Measurements from ENCODE around the gene TANC1.

The TANC1 gene

DNA sequence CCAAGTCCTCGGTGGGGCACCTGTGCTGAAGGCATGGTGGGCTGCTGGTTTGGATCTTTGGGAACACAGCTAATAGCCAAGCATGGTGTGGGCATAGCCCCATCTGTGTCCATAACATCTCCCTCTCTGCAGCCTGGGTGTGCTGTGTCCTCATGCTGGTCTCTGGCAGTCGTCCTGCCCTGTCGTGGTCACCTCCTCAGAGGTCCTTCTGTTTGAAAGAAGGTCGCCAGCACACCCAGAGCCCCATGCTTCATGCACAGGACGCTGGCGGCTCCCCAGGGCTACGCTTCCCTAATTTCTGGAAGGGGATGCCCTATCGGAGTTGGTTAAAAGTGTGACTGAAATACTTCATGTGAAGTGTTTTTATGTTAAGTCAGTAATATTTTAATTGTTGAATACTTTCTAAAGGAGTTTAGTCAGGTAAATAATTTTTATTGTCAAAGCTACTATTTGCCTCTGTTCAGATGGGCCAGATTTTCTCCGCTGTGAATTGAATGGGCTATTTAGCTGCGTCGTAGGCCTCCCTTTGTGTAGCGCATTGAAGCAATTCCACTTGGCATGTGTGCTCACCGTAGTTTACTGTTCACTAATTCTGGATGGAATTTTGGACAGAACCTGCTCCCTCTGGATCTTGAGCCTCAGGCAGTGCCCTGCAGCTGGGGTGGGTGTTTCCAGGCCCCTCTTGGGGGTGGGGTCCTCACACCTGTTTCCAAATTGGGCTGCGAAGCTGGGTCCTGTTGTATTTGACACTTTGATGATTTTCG is 236.1 kb downstream of the TANC1 start:
- peaks cover 24 to 25% of the 10 kb centered on the region in 2 donors for H3K4me1 ChIP-seq (ENCODE audit: control insufficient read depth in 2 of 2, insufficient read depth in 1 of 2, low read depth in 1 of 2, low read length in 2 of 2)
- DNase-seq (ENCODE audit: low spot score) = no peak
- no peak overlapping the region for H3K23ac ChIP-seq (ENCODE audit: low read depth, low read length, poor library complexity)
- H3K4ac ChIP-seq (ENCODE audit: low read length) = no peak overlapping the region
- no peak overlapping the region for H2BK12ac ChIP-seq (ENCODE audit: low read length)
- H2AK5ac ChIP-seq (ENCODE audit: low read depth, low read length) = peak overlapping the region; percentile 60
- H4K91ac ChIP-seq (ENCODE audit: low read depth, low read length, poor library complexity) = no peak overlapping the region
- no peak overlapping the region for H3K9ac ChIP-seq (ENCODE audit: low read depth, low read length, poor library complexity)
- H4K8ac ChIP-seq (ENCODE audit: low read depth, low read length) = no peak overlapping the region
- H3K27me3 ChIP-seq (ENCODE audit: control insufficient read depth in 3 of 3, insufficient read depth in 3 of 3, low read depth in 1 of 3, low read length in 3 of 3) = no peaks in the 10 kb centered on the region
- H3K27ac ChIP-seq (replicated peaks; ENCODE audit: low read length) = peak overlapping the region; percentile 15
- H3K4me2 ChIP-seq (ENCODE audit: insufficient read depth, low read length, poor library complexity, severe bottlenecking) = no peak overlapping the region
- peaks cover 0 to 52% of the 10 kb centered on the region in 2 donors for H3K36me3 ChIP-seq (replicated peaks in 1 of 2; ENCODE audit: control insufficient read depth in 2 of 2, insufficient read depth in 2 of 2, low read length in 2 of 2)
- no peaks in the 10 kb centered on the region for H3K79me1 ChIP-seq (ENCODE audit: low read depth, low read length)
- H2BK15ac ChIP-seq (ENCODE audit: low read length) = no peak overlapping the region
- no peak overlapping the region for H2BK120ac ChIP-seq (ENCODE audit: low read depth, low read length)
- no peak overlapping the region for H3K14ac ChIP-seq (ENCODE audit: low read length)
- no CpG with 5 or more reads among the region's 15 CpGs for WGBS, 2 donors (ENCODE audit: extremely low coverage in 2 of 2, insufficient read length in 2 of 2, insufficient replicate concordance in 1 of 2)
- no peak overlapping the region for H3K4me3 ChIP-seq (ENCODE audit: low read length in 2 of 2)
- no peak overlapping the region for H2AFZ ChIP-seq (ENCODE audit: low read length)
- H3K9me3 ChIP-seq (replicated peaks in 1 of 2; ENCODE audit: control insufficient read depth in 2 of 2, insufficient read depth in 1 of 2, low read depth in 1 of 2, low read length in 2 of 2) = peaks cover 2 to 9% of the 10 kb centered on the region in 2 donors
- H2BK5ac ChIP-seq (ENCODE audit: low read length) = no peak overlapping the region
- H3K18ac ChIP-seq (ENCODE audit: low read length) = peak overlapping the region; percentile 2

GRCh38 chr2:159206736-159207380 is 238.4 kb downstream of the TANC1 start:
- no CpG with 5 or more reads among the region's 6 CpGs for WGBS, 2 donors (ENCODE audit: extremely low coverage in 2 of 2, insufficient read length in 2 of 2, insufficient replicate concordance in 1 of 2)
- Histone ChIP-seq H3K79me1 (ENCODE audit: low read depth, low read length) (no peaks in the 10 kb centered on the region), H4K91ac (ENCODE audit: low read depth, low read length, poor library complexity) (no peak overlapping the region), H3K4me3 (ENCODE audit: low read length in 2 of 2) (no peak overlapping the region), H3K9me3 (replicated peaks in 1 of 2; ENCODE audit: control insufficient read depth in 2 of 2, insufficient read depth in 1 of 2, low read depth in 1 of 2, low read length in 2 of 2) (peaks cover 2 to 9% of the 10 kb centered on the region in 2 donors), H2BK5ac (ENCODE audit: low read length) (no peak overlapping the region), H3K36me3 (replicated peaks in 1 of 2; ENCODE audit: control insufficient read depth in 2 of 2, insufficient read depth in 2 of 2, low read length in 2 of 2) (peaks cover 0 to 39% of the 10 kb centered on the region in 2 donors), H3K4me1 (ENCODE audit: control insufficient read depth in 2 of 2, insufficient read depth in 1 of 2, low read depth in 1 of 2, low read length in 2 of 2) (peaks cover 27 to 28% of the 10 kb centered on the region in 2 donors), H4K8ac (ENCODE audit: low read depth, low read length) (no peak overlapping the region), H3K18ac (ENCODE audit: low read length) (no peak overlapping the region), H2AFZ (ENCODE audit: low read length) (no peak overlapping the region), H2BK12ac (ENCODE audit: low read length) (no peak overlapping the region), H2AK5ac (ENCODE audit: low read depth, low read length) (no peak overlapping the region), H3K9ac (ENCODE audit: low read depth, low read length, poor library complexity) (no peak overlapping the region), H3K4ac (ENCODE audit: low read length) (no peak overlapping the region), H3K23ac (ENCODE audit: low read depth, low read length, poor library complexity) (no peak overlapping the region), H3K4me2 (ENCODE audit: insufficient read depth, low read length, poor library complexity, severe bottlenecking) (no peak overlapping the region), H3K27me3 (ENCODE audit: control insufficient read depth in 3 of 3, insufficient read depth in 3 of 3, low read depth in 1 of 3, low read length in 3 of 3) (no peaks in the 10 kb centered on the region), H2BK15ac (ENCODE audit: low read length) (peak overlapping the region; percentile 65), H3K27ac (replicated peaks; ENCODE audit: low read length) (no peak overlapping the region), H3K14ac (ENCODE audit: low read length) (no peak overlapping the region), H2BK120ac (ENCODE audit: low read depth, low read length) (no peak overlapping the region)
- no peak for DNase-seq (ENCODE audit: low spot score)

- no peak overlapping the region for H3K9ac ChIP-seq (ENCODE audit: low read depth, low read length, poor library complexity)
- no peaks in the 10 kb centered on the region for H3K27me3 ChIP-seq (ENCODE audit: control insufficient read depth in 3 of 3, insufficient read depth in 3 of 3, low read depth in 1 of 3, low read length in 3 of 3)
- H3K18ac ChIP-seq (ENCODE audit: low read length) = no peak overlapping the region
- no peak overlapping the region for H3K4ac ChIP-seq (ENCODE audit: low read length)
- H3K79me1 ChIP-seq (ENCODE audit: low read depth, low read length) = no peaks in the 10 kb centered on the region
- H3K27ac ChIP-seq (replicated peaks; ENCODE audit: low read length) = no peak overlapping the region
- no peak for DNase-seq (ENCODE audit: low spot score)
- H2BK15ac ChIP-seq (ENCODE audit: low read length) = no peak overlapping the region
- no peak overlapping the region for H3K14ac ChIP-seq (ENCODE audit: low read length)
- no peak overlapping the region for H2BK5ac ChIP-seq (ENCODE audit: low read length)
- H4K91ac ChIP-seq (ENCODE audit: low read depth, low read length, poor library complexity) = no peak overlapping the region
- H2BK12ac ChIP-seq (ENCODE audit: low read length) = no peak overlapping the region
- H3K36me3 ChIP-seq (replicated peaks in 1 of 2; ENCODE audit: control insufficient read depth in 2 of 2, insufficient read depth in 2 of 2, low read length in 2 of 2) = peaks cover 0 to 32% of the 10 kb centered on the region in 2 donors
- no CpG with 5 or more reads among the region's 5 CpGs for WGBS, 2 donors (ENCODE audit: extremely low coverage in 2 of 2, insufficient read length in 2 of 2, insufficient replicate concordance in 1 of 2)
- H2AK5ac ChIP-seq (ENCODE audit: low read depth, low read length) = peak overlapping the region; percentile 33
- H2AFZ ChIP-seq (ENCODE audit: low read length) = no peak overlapping the region
- no peak overlapping the region for H3K23ac ChIP-seq (ENCODE audit: low read depth, low read length, poor library complexity)
- H3K4me1 ChIP-seq (ENCODE audit: control insufficient read depth in 2 of 2, insufficient read depth in 1 of 2, low read depth in 1 of 2, low read length in 2 of 2) = peaks cover 30 to 31% of the 10 kb centered on the region in 2 donors
- H3K4me3 ChIP-seq (ENCODE audit: low read length in 2 of 2) = no peak overlapping the region
- H4K8ac ChIP-seq (ENCODE audit: low read depth, low read length) = no peak overlapping the region
- peaks cover 2 to 9% of the 10 kb centered on the region in 2 donors for H3K9me3 ChIP-seq (replicated peaks in 1 of 2; ENCODE audit: control insufficient read depth in 2 of 2, insufficient read depth in 1 of 2, low read depth in 1 of 2, low read length in 2 of 2)
- no peak overlapping the region for H2BK120ac ChIP-seq (ENCODE audit: low read depth, low read length)
- H3K4me2 ChIP-seq (ENCODE audit: insufficient read depth, low read length, poor library complexity, severe bottlenecking) = no peak overlapping the region
Measured at GRCh38 chr2:159208438-159208837, 240.0 kb downstream of the TANC1 start.
